HG03025 (cell line): Measurements from ENCODE around the gene SEC22A.
"Not testable (repeated sequence)": the region's sequence is repeated elsewhere in the genome, so short reads cannot be mapped to it uniquely, and the experiment has no call there.

ENCODE experiments used
- ATAC-seq: cut with Tn5 transposase; IDR thresholded peaks from one replicate; pipeline ENCODE4 v1.9.1; 2021; ENCODE audit warnings: mild to moderate bottlenecking, moderate library complexity; ENCODE audit not compliant: unreplicated experiment, low FRiP score

Gene SEC22A

GRCh38 chr3:123169930-123170329 lies 31.8 kb upstream of the SEC22A start:
- ATAC-seq = no peak

- no peak for ATAC-seq
These were observed 21.0 kb upstream of the SEC22A start for GRCh38 chr3:123180791-123181190.

- ATAC-seq = no peak
These were observed 15.0 kb upstream of the SEC22A start for GRCh38 chr3:123186695-123187094.

GRCh38 chr3:123188058-123188457 lies 13.7 kb upstream of the SEC22A start:
- no peak for ATAC-seq

GRCh38 chr3:123193448-123194101 lies 8.2 kb upstream of the SEC22A start:
- no peak for ATAC-seq

GRCh38 chr3:123194552-123194951 lies 7.2 kb upstream of the SEC22A start:
- no peak for ATAC-seq

GRCh38 chr3:123198372-123198771 lies 3.4 kb upstream of the SEC22A start:
- ATAC-seq = no peak

- ATAC-seq = no peak
These were observed 553 bp upstream of the SEC22A start for GRCh38 chr3:123201223-123201556.

- no peak for ATAC-seq
These were observed 708 bp downstream of the SEC22A start for GRCh38 chr3:123202451-123202850.

GRCh38 chr3:123218990-123219389 lies 17.2 kb downstream of the SEC22A start:
- ATAC-seq = no peak

- ATAC-seq = not testable (repeated sequence)
These were observed 19.6 kb downstream of the SEC22A start for GRCh38 chr3:123221369-123221768.

- no peak for ATAC-seq
These were observed 23.3 kb downstream of the SEC22A start for GRCh38 chr3:123225016-123225415.

- no peak for ATAC-seq
These were observed 24.8 kb downstream of the SEC22A start for GRCh38 chr3:123226549-123226948.

GRCh38 chr3:123229145-123229544 lies 27.4 kb downstream of the SEC22A start:
- ATAC-seq = no peak

- ATAC-seq = no peak
These were observed 35.2 kb downstream of the SEC22A start for GRCh38 chr3:123236902-123237301.

GRCh38 chr3:123239186-123239585 lies 37.4 kb downstream of the SEC22A start:
- not testable (repeated sequence) for ATAC-seq

- no peak for ATAC-seq
These were observed 38.0 kb downstream of the SEC22A start for GRCh38 chr3:123239756-123240155.

- no peak for ATAC-seq
These were observed 42.4 kb downstream of the SEC22A start for GRCh38 chr3:123244128-123244527.

GRCh38 chr3:123246866-123247265 lies 45.1 kb downstream of the SEC22A start:
- no peak for ATAC-seq

GRCh38 chr3:123256256-123256655 lies 54.5 kb downstream of the SEC22A start:
- no peak for ATAC-seq

GRCh38 chr3:123258359-123258758 lies 56.6 kb downstream of the SEC22A start:
- no peak for ATAC-seq

- no peak for ATAC-seq
These were observed 57.2 kb downstream of the SEC22A start for GRCh38 chr3:123258811-123259420.
